Vagina (tissue), 2 donors: ENCODE results near the gene CTSH. TPM values are rescaled to one million over a fixed set of nuclear protein-coding genes. Genes with fewer than 3 reads are reported as not detected.

Experiments
- DNase-seq, 2 donors: peaks; one replicate each; pipeline ENCODE4 v3.0.0-alpha.2; 2017; ENCODE audit errors: extremely low spot score in 2 of 2
- H3K27ac ChIP-seq: fragments of 200-600 bp; sonication (generic); one replicate; pipeline ENCODE4 v1.5.1; 2019
- H3K27me3 ChIP-seq: fragments of 200-600 bp; sonication (generic); one replicate; pipeline ENCODE4 v1.5.1; 2019
- H3K36me3 ChIP-seq, 2 donors: fragments of 200-600 bp; sonication (generic); one replicate each; pipeline ENCODE4 v1.5.1; 2017 to 2019
- H3K4me1 ChIP-seq: fragments of 200-600 bp; sonication (generic); one replicate; pipeline ENCODE4 v1.5.1; 2019
- H3K4me3 ChIP-seq, 2 donors: fragments of 200-600 bp; sonication (generic); 1 replicate in 1 of 2; 2 replicates in 1 of 2; pipeline ENCODE4 v1.5.1; 2016 to 2019
- H3K9me3 ChIP-seq: fragments of 200-600 bp; sonication (generic); one replicate; pipeline ENCODE4 v1.5.1; 2019
- POLR2A ChIP-seq, 2 donors: fragments of 450-650 bp; IDR thresholded peaks; one replicate each; pipeline ENCODE4 v1.6.1; 2017; ENCODE audit warnings: antibody characterized with exemption in 2 of 2, mild to moderate bottlenecking in 2 of 2, moderate library complexity in 2 of 2
- POLR2AphosphoS5 ChIP-seq, 2 donors: sonication (generic); formaldehyde crosslinking; IDR thresholded peaks; one replicate each; pipeline ENCODE4 v1.9.0; 2017; ENCODE audit warnings: antibody characterized with exemption in 2 of 2, mild to moderate bottlenecking in 2 of 2, low read depth in 1 of 2; ENCODE audit not compliant: insufficient read depth in 1 of 2
- intact Hi-C: fragments of 100-400 bp; cut with DNase I; formaldehyde crosslinking; loops from one replicate; pipeline ENCODE4 v1.15.1; 2023
- total RNA-seq: library from RNA; depleted of rRNA; stranded (reverse); fragments of >200 nt; gene quantifications from one replicate; pipeline ENCODE4 v1.2.3, GENCODE V29; 2016
- TF ChIP-seq, protein P1 (sequence below), 3 experiments: fragments of 450-650 bp in 2 of 3; fragments of 200-600 bp in 1 of 3; sonication (generic) in 1 of 3; IDR thresholded peaks; one replicate each; pipeline ENCODE4 v1.5.1; 2017 to 2019; ENCODE audit warnings: antibody characterized with exemption in 3 of 3, mild to moderate bottlenecking in 2 of 3, moderate library complexity in 2 of 3

Gene CTSH
- total RNA-seq, 1 donor from 2014 or later, result 110 TPM

DNA sequence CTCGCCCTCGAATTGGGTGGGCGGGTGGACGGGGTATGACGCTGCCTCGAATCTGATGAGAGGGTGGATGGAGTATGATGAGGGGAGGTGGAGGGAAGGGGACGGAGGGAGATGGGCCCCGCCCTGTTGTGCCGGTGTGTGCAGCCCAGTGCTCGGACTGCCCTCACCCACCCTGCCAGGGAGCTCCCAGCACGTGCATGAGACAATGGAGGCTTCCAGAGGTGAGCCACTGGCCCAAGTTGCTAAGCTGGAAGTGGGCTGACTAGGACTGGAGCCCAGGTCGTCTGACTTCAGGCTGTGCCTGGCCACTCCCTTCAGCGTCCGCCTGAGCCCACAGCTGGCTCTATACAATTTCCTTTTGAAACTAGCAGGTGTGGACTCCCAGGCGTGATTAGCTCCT is 47.0 kb upstream of the CTSH start:
- intact Hi-C loops, result no loop called here
- Histone ChIP-seq H3K27ac (peak overlapping the region; percentile 88), H3K27me3 (no peaks in the 10 kb centered on the region), H3K4me1 (peaks cover 33% of the 10 kb centered on the region), H3K9me3 (no peaks in the 10 kb centered on the region), H3K36me3 (no peaks in the 10 kb centered on the region), H3K4me3 (no peak overlapping the region)
- DNase-seq, result no peak
- TF ChIP-seq, protein P1, sequence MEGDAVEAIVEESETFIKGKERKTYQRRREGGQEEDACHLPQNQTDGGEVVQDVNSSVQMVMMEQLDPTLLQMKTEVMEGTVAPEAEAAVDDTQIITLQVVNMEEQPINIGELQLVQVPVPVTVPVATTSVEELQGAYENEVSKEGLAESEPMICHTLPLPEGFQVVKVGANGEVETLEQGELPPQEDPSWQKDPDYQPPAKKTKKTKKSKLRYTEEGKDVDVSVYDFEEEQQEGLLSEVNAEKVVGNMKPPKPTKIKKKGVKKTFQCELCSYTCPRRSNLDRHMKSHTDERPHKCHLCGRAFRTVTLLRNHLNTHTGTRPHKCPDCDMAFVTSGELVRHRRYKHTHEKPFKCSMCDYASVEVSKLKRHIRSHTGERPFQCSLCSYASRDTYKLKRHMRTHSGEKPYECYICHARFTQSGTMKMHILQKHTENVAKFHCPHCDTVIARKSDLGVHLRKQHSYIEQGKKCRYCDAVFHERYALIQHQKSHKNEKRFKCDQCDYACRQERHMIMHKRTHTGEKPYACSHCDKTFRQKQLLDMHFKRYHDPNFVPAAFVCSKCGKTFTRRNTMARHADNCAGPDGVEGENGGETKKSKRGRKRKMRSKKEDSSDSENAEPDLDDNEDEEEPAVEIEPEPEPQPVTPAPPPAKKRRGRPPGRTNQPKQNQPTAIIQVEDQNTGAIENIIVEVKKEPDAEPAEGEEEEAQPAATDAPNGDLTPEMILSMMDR (IDR thresholded peaks at IDR 0.05), result no peak
- no peak for TF ChIP-seq POLR2AphosphoS5 (IDR thresholded peaks at IDR 0.05; ENCODE audit: insufficient read depth in 1 of 2, low read depth in 1 of 2)
- TF ChIP-seq POLR2A (IDR thresholded peaks at IDR 0.05), result no peak

DNA sequence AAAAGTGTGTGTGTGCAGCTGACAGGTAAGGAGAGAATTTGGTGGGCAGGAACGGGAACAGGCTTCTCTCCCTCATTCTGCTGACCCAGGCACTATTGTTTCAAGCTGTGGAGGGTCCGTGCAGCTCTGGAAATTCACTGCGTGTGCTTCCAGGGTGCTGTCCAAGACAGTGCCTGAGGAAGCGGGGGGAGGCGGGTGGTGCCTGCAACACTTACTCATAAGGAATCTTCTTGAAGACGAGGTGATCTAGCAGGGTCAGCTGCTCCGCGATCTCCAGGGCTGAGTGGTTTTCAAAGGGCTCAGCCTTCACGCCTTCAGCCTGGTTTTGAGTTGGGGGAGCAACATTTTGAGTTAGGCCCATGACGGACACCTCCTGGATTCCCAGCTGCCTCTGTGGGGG is 46.6 kb upstream of the CTSH start:
- Histone ChIP-seq H3K36me3 (no peaks in the 10 kb centered on the region), H3K4me1 (peaks cover 29% of the 10 kb centered on the region), H3K27ac (peak overlapping the region; percentile 88), H3K9me3 (no peaks in the 10 kb centered on the region), H3K4me3 (no peak overlapping the region), H3K27me3 (no peaks in the 10 kb centered on the region)
- DNase-seq, result no peak
- intact Hi-C loops, result no loop called here
- no peak for TF ChIP-seq POLR2A (IDR thresholded peaks at IDR 0.05)
- TF ChIP-seq, protein P1 (IDR thresholded peaks at IDR 0.05), result no peak
- no peak for TF ChIP-seq POLR2AphosphoS5 (IDR thresholded peaks at IDR 0.05; ENCODE audit: insufficient read depth in 1 of 2, low read depth in 1 of 2)

DNA sequence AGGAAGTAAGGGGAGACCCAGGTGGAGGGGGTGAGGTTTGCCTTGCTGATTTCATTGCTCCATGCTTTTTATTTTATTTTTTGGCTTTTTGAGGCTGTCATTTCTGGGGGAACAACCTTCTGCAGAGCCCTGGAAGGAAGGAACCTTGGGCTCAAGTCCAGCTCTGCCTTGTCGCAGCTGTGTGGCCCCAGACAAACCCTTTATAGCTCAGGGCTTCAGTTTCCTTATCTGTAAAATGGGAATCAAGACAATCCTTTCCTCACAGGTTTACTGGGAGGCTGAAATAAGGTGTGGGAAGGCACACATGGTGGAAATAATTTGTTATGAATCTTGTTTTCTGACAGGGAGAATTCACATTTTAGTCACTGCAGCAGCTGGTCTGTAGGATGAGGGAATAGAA is 45.4 kb upstream of the CTSH start:
- Histone ChIP-seq H3K9me3 (no peaks in the 10 kb centered on the region), H3K27me3 (no peaks in the 10 kb centered on the region), H3K4me3 (no peak overlapping the region), H3K36me3 (no peaks in the 10 kb centered on the region), H3K27ac (peak overlapping the region; percentile 88), H3K4me1 (peaks cover 28% of the 10 kb centered on the region)
- intact Hi-C loops, result no loop called here
- no peak for TF ChIP-seq POLR2AphosphoS5 (IDR thresholded peaks at IDR 0.05; ENCODE audit: insufficient read depth in 1 of 2, low read depth in 1 of 2)
- TF ChIP-seq, protein P1 (IDR thresholded peaks at IDR 0.05), result no peak
- DNase-seq, result no peak

DNA sequence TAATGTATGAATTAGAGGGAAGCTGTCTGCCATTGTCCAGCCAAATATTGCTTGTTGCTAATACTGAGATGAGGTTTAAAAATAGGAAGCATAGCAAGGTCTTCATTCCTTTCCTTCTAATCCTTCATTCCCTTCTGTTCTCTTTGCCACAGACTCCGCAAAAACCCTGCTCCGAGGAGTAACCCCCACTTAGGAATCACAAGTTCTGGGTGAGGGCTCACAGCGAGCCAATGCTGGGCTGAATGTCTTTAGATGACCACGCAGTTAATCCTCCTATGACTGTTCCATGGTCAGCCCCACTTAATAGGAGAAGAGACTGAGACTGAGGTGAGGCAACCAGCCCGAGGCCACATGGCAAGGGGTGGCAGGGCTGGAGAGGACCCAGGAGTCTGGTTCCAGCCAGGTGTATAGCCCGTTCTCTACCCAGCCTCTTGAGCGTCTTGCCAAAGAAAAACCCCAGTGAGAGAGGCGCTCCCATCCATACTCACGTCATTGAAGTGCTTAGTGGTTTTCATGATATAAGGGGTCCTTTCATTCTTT is 44.9 kb upstream of the CTSH start:
- Histone ChIP-seq H3K27ac (peak overlapping the region; percentile 88), H3K9me3 (no peaks in the 10 kb centered on the region), H3K36me3 (no peaks in the 10 kb centered on the region), H3K4me3 (no peak overlapping the region), H3K27me3 (no peaks in the 10 kb centered on the region), H3K4me1 (peaks cover 28% of the 10 kb centered on the region)
- intact Hi-C loops, result no loop called here
- TF ChIP-seq POLR2AphosphoS5 (IDR thresholded peaks at IDR 0.05; ENCODE audit: insufficient read depth in 1 of 2, low read depth in 1 of 2) (no peak), POLR2A (IDR thresholded peaks at IDR 0.05) (no peak)
- TF ChIP-seq, protein P1 (IDR thresholded peaks at IDR 0.05), result no peak
- DNase-seq, result no peak

DNA sequence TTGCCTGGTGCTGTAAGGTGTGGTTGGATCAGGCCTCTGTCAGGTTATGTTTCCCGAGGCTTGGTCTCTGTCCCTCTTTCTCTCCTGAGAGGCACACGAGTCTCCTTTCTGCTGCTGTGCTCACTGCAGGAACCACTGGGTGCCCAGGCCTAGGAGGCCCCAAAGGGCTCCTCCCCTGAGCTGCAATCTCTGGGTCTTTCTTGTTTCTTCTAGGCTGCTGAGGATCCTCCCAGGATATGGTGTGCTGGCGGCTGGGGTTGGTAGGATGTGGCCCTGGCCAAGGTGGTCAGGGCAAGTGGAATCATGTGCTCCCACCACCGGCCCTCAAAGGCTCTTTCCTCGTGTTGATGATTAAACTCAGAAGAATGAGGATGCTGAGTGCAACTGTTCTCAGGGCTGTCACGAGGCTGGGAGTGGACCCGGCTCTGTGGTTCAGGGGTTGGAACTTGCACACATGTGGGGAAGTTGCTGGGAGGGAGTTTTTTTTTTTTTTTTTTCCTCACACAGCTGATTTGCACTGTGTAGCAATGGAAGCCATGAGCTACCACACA is 43.6 kb upstream of the CTSH start:
- TF ChIP-seq, protein P1 (IDR thresholded peaks at IDR 0.05), result no peak
- TF ChIP-seq POLR2A (IDR thresholded peaks at IDR 0.05) (no peak), POLR2AphosphoS5 (IDR thresholded peaks at IDR 0.05; ENCODE audit: insufficient read depth in 1 of 2, low read depth in 1 of 2) (peak; percentile 85 to 92)

More for the DNA sequence above, 43.6 kb upstream of the CTSH start:
- Histone ChIP-seq H3K4me3 (no peak overlapping the region), H3K4me1 (peaks cover 28% of the 10 kb centered on the region), H3K36me3 (no peaks in the 10 kb centered on the region), H3K27ac (peak overlapping the region; percentile 88), H3K9me3 (no peaks in the 10 kb centered on the region), H3K27me3 (no peaks in the 10 kb centered on the region)
- peak in 1 of 2 donors; percentile 96 for DNase-seq
- intact Hi-C loops, result no loop called here
